Fibroblast of mammary gland (primary cell): Measurements from ENCODE around the gene PF4V1.
A peak's percentile ranks its signal among the peaks of the same experiment; 100 is the strongest.

Experiments
- DNase-seq: peaks from one replicate; pipeline ENCODE4 v3.0.0-alpha.2; 2010; ENCODE audit warnings: low read depth
- H3K4me3 ChIP-seq: 2 replicates; pipeline ENCODE4 v1.5.1; 2011; ENCODE audit warnings: low read depth, mild to moderate bottlenecking, low read length, moderate library complexity; ENCODE audit not compliant: control insufficient read depth
- CTCF ChIP-seq: conservative IDR thresholded peaks from 2 replicates; pipeline ENCODE4 v1.5.1; 2011; ENCODE audit warnings: low read depth, low read length, inconsistent platforms; ENCODE audit not compliant: control insufficient read depth, insufficient read depth

The PF4V1 gene

GRCh38 chr4:73860181-73860580 is 7.1 kb downstream of the PF4V1 start:
- no peak for DNase-seq
- TF ChIP-seq CTCF, result no peak
- H3K4me3 ChIP-seq, result no peak overlapping the region

DNA sequence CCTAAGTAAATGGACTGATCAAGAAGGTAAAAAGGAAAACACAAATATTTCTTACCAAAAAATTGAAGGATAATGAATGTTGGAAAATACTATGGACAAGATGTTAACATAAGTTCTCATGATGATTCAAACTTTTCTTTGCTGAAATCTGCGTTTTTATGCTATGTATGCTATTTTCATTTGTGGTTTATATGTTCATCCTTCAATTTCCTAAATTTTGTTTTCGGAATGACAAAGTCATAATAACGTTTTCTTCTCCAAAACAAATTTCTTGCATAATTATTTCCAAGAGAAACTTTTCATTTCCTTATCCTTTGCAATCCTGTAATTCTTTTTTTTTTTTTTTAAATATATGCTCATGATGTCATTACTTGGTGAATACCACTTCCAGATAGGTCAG is 7.8 kb downstream of the PF4V1 start:
- TF ChIP-seq CTCF, result no peak
- H3K4me3 ChIP-seq, result no peak overlapping the region
- DNase-seq, result no peak

DNA sequence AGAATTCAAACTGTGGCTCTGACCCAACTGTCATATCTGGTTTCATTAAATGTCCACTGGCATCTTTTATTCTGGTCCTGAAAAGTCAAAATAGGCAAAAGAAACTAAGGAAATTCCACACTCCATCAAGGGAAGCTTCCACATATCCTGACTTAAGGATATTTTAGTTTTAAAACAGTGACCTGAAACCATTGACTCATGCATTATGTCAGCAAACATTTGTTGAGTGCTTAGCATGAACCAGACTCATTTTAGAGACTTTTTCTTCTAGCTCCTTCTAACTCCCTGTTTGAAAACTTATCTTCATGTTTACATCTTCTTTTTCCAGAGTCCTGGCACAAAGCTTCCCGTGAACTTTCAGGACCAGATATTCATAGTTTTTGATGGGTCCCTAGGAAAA is 9.2 kb downstream of the PF4V1 start:
- TF ChIP-seq CTCF, result no peak
- DNase-seq, result peak; percentile 53
- H3K4me3 ChIP-seq, result no peak overlapping the region

DNA sequence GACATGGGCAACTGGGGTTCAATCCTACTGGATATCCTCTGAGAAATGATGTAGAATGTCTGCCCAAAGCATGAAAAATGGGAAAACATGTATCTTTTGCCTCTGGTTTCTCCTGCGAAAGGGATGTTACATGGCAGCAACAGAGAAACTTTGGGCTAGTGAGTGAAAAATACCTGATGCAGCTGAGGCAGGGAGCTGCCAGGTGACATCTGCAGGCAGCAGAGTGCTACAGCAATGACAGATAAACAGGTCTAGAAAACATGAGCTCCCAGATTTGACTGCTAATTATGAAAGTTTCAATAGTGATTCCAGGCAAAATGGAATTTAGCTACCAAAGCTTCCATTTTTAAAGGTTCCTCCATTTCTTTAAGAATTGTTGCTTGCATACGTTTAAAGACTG is 11.3 kb downstream of the PF4V1 start:
- H3K4me3 ChIP-seq, result no peak overlapping the region
- TF ChIP-seq CTCF, result peak; percentile 30
- no peak for DNase-seq

DNA sequence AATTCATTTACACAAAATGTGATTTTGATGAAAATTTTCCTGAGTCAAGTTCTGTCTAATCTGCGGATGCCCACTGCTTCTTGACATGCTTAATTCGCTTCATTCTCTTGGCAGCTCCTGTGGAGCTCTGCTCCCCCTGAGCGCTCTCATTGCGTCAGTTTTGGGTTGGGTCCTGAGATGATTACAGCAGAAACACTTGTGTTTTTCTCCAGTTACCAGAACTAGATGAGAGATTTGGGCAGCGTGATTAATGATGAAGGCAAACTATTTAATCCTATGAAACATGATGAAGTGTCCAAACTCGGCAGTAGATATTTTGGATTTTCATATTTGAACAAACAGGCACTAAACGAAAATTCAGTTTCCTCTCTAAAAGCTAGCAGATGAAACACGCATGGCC is 11.9 kb downstream of the PF4V1 start:
- DNase-seq, result no peak
- no peak for TF ChIP-seq CTCF
- H3K4me3 ChIP-seq, result no peak overlapping the region

- DNase-seq, result no peak
- TF ChIP-seq CTCF, result no peak
Measured at GRCh38 chr4:73865431-73866096, 12.5 kb downstream of the PF4V1 start.

DNA sequence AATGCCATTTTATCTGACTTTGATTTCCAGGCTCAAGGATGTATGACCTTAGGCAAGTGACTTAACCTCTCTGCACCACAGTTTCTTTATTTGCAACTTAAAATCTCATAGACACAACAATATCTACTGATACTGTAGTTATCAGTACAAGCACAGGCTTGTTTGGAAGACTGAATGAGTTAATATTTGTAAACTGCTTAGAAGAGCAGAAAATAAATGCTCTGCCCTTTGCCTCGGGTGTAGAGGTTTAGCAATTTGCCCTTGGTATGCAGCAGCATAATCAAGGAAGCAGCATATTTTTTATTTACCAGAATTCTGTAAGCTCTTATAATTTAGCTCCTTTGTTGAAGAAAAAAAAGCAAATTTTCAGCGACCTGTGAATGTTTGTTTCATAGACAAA is 13.2 kb downstream of the PF4V1 start:
- H3K4me3 ChIP-seq, result no peak overlapping the region
- TF ChIP-seq CTCF, result no peak
- DNase-seq, result no peak

More at GRCh38 chr4:73865431-73866096, 12.5 kb downstream of the PF4V1 start:
- H3K4me3 ChIP-seq, result no peak overlapping the region
